ENCODE measurements around the gene RHEBL1.

The RHEBL1 gene

GRCh38 chr12:49018261-49019119 is 51.3 kb downstream of the RHEBL1 start, which contains the start of gene PRKAG1:
PRKAG1 (minus strand) TSS chr12:49018776; CDS start chr12:49018740, 36 bp downstream.
- DNase-seq: peak; percentile 96

GRCh38 chr12:49017891-49018260 is 51.9 kb downstream of the RHEBL1 start:
- no peak for DNase-seq

GRCh38 chr12:49015196-49015595 is 54.6 kb downstream of the RHEBL1 start:
- DNase-seq: no peak

Measured in DMS79 (cell line).